GM12878 (cell line): ENCODE results near the gene ABHD8. TPM values are rescaled to one million over a fixed set of nuclear protein-coding genes. Genes with fewer than 3 reads are reported as not detected.

Source experiments
- ATAC-seq: fragments of 200-7000 bp; cut with Tn5 transposase; 3 replicates; pipeline ENCODE4 v1.9.1; 2020; ENCODE audit warnings: mild to moderate bottlenecking, moderate library complexity
- BruUV-seq: library from RNA; stranded (reverse); fragments of 400-500 nt; replicated peaks from 2 replicates; lab custom pipeline; 2021; lab: Mats Ljungman, UMichigan
- CTCF ChIA-PET: fragments of 300-600 bp; sonication (Branson Sonifier 250); formaldehyde crosslinking; extraction: SDS; loops from one replicate; lab custom pipeline; 2021; ENCODE audit warnings: inconsistent platforms; lab: Yijun Ruan, JAX
- POLR2A ChIA-PET: fragments of 350-600 bp; formaldehyde crosslinking; extraction: SDS; loops from one replicate; lab custom pipeline; 2021; ENCODE audit warnings: inconsistent platforms; lab: Charles Lee
- RAD21 ChIA-PET: fragments of 300-600 bp; sonication (Branson Sonifier 250); formaldehyde crosslinking; loops from one replicate; lab custom pipeline; 2023; ENCODE audit warnings: antibody characterized with exemption; ENCODE audit not compliant: unreplicated experiment; lab: Charles Lee
- SMC1A ChIA-PET: fragments of 300-600 bp; sonication (Branson Sonifier 250); formaldehyde crosslinking; loops from one replicate; lab custom pipeline; 2023; ENCODE audit not compliant: unreplicated experiment, uncharacterized antibody; lab: Charles Lee
- DNase-seq: peaks from one replicate; pipeline ENCODE4 v3.0.0-alpha.2; 2011; ENCODE audit warnings: low read depth, low spot score
- FAIRE-seq: peaks from 3 replicates; lab custom pipeline; 2011; peaks lifted over from hg19 to GRCh38; lab: Jason Lieb, UNC
- H2AFZ ChIP-seq: 2 replicates; pipeline ENCODE4 v1.6.0; 2011; ENCODE audit warnings: low read depth, low read length, control low read depth; ENCODE audit not compliant: control insufficient read depth
- H3K27ac ChIP-seq: 2 replicates; pipeline ENCODE4 v1.5.1; 2011; ENCODE audit warnings: control low read depth; ENCODE audit not compliant: control insufficient read depth, insufficient read depth
- H3K27me3 ChIP-seq, 2 experiments: replicated peaks in 1 of 2; 2 replicates each; pipeline versions ENCODE4 v1.6.0 to v1.6.1; 2011; ENCODE audit warnings: low read length in 1 of 2; ENCODE audit not compliant: control insufficient read depth in 2 of 2, insufficient read depth in 2 of 2
- H3K36me3 ChIP-seq, 2 experiments: 2 replicates each; pipeline ENCODE4 v1.5.1; 2011; ENCODE audit warnings: low read length in 1 of 2; ENCODE audit not compliant: control insufficient read depth in 2 of 2, insufficient read depth in 2 of 2
- H3K4me1 ChIP-seq: 2 replicates; pipeline ENCODE4 v1.6.1; 2011; ENCODE audit warnings: mild to moderate bottlenecking, low read length, moderate library complexity, mixed read lengths; ENCODE audit not compliant: control insufficient read depth, insufficient read depth
- H3K4me2 ChIP-seq: 2 replicates; pipeline ENCODE4 v1.6.0; 2011; ENCODE audit warnings: control low read depth; ENCODE audit not compliant: control insufficient read depth, insufficient read depth
- H3K4me3 ChIP-seq: fragments of 200-600 bp; sonication (generic); 2 replicates; pipeline ENCODE4 v1.5.1; 2016
- H3K79me2 ChIP-seq: 2 replicates; pipeline ENCODE4 v1.6.0; 2011; ENCODE audit warnings: low read length; ENCODE audit not compliant: control insufficient read depth, insufficient read depth
- H3K9ac ChIP-seq: 2 replicates; pipeline ENCODE4 v1.8.0; 2011; ENCODE audit warnings: low read length, control low read depth, mixed read lengths; ENCODE audit not compliant: control insufficient read depth, insufficient read depth
- H3K9me3 ChIP-seq: replicated peaks from 3 replicates; pipeline ENCODE4 v1.5.1; 2011; ENCODE audit warnings: mild to moderate bottlenecking, low read length; ENCODE audit not compliant: control insufficient read depth, insufficient read depth
- H4K20me1 ChIP-seq: 2 replicates; pipeline ENCODE4 v1.6.0; 2011; ENCODE audit not compliant: control insufficient read depth, insufficient read depth
- DPF2 ChIP-seq: fragments of 450-650 bp; IDR thresholded peaks from 2 replicates; pipeline ENCODE4 v1.6.1; 2017; ENCODE audit warnings: mild to moderate bottlenecking
- ELK1 ChIP-seq: IDR thresholded peaks from 2 replicates; pipeline ENCODE4 v1.6.1; 2012; ENCODE audit warnings: low read depth, low read length, improper control_type of control experiment
- IKZF1 ChIP-seq: fragments of 450-650 bp; conservative IDR thresholded peaks from 2 replicates; pipeline ENCODE4 v1.6.1; 2017; ENCODE audit warnings: antibody characterized with exemption, mild to moderate bottlenecking
- MLLT1 ChIP-seq: fragments of 450-650 bp; IDR thresholded peaks from 2 replicates; pipeline ENCODE4 v1.6.1; 2016; ENCODE audit warnings: mild to moderate bottlenecking
- WGBS: methylation state at CpG from one replicate; pipeline ENCODE4 v1.1.6; 2016; ENCODE audit warnings: low lambda C conversion rate; ENCODE audit not compliant: insufficient replicate concordance, insufficient coverage; ENCODE audit errors: missing lambda C conversion rate; 5-methylcytosine and 5-hydroxymethylcytosine counted together
- in situ Hi-C: fragments of 300-500 bp; cut with MboI; formaldehyde crosslinking; loops from 9 replicates; pipeline ENCODE4 v1.14.3; 2018; ENCODE audit warnings: mixed read lengths
- intact Hi-C: fragments of 100-400 bp; cut with micrococcal nuclease; formaldehyde crosslinking; loops from one replicate; pipeline ENCODE4 v1.14.2; 2022; ENCODE audit not compliant: unreplicated experiment
- polyA plus RNA-seq, 11 experiments: library from polyadenylated mRNA; depleted of rRNA in 4 of 11; unstranded in 6 of 11; stranded (reverse) in 5 of 11; fragments of >200 nt; fragmentation: Nextera tagmentation in 4 of 11; fragmentation: Illumina TruSeq in 1 of 11; extraction: Ambion mirVana in 4 of 11; extraction: Trizol in 1 of 11; gene quantifications; 1 replicate in 1 of 11; 2 replicates in 10 of 11; pipeline versions ENCODE4 v1.2.1 to v1.2.3, GENCODE V29; 2011 to 2016; ENCODE audit warnings: inconsistent platforms in 2 of 11, missing spikeins in 2 of 11, low read depth in 1 of 11
- total RNA-seq, 4 experiments: library from RNA; depleted of rRNA in 3 of 4; stranded (reverse); fragments of >200 nt in 3 of 4; fragmentation: Illumina TruSeq in 1 of 4; extraction: Trizol in 1 of 4; gene quantifications; 2 replicates each; pipeline versions ENCODE4 v1.2.1 to v1.2.3, GENCODE V29; 2013 to 2021

Gene ABHD8
- total and polyA plus RNA-seq, 10 of the 15 experiments (the other 5 are each of a cell fraction or from before 2014, with no cell fraction given): 0.03 to 12.5 (median 6.0) TPM

GRCh38 chr19:17243830-17244617, 59.2 kb downstream of the ABHD8 start:
- H3K4me2 ChIP-seq: peak overlapping the region; percentile 77
- no peak overlapping the region for H3K9ac ChIP-seq
- TF ChIP-seq MLLT1: 0 out of 2 replicates have a peak, but pooled peaks have one; percentile 18
- no peak for TF ChIP-seq DPF2
- TF ChIP-seq ELK1: no peak
- TF ChIP-seq IKZF1: peak; percentile 22; the same call in 1 of the 2 replicates
- TF ChIP-seq, all 136 proteins: peak for 2
- no TSS peak for BruUV-seq
- Histone ChIP-seq H3K4me1 (peaks cover 14% of the 10 kb centered on the region), H2AFZ (no peak overlapping the region), H3K4me3 (peak overlapping the region; percentile 70), H3K36me3 (peaks cover 0 to 2% of the 10 kb centered on the region in 2 experiments; a peak in 1 of 4 replicates), H3K9me3 (no peaks in the 10 kb centered on the region), H3K27me3 (no peaks in the 10 kb centered on the region), H3K27ac (no peak overlapping the region), H3K79me2 (peaks cover 7% of the 10 kb centered on the region), H4K20me1 (no peaks in the 10 kb centered on the region)
- in situ Hi-C loops: no loop called here
- WGBS: 13% methylated on average over 45 of the region's 52 CpGs
- POLR2A ChIA-PET: interaction anchor here (0.5 to 1.2 kb wide), 3 partner anchors 9 to 46 kb away, joined by 3 to 4 read pairs (median 4); partner anchors contain the start of gene BABAM1
- FAIRE-seq (no peak), ATAC-seq (no peak), DNase-seq (no peak)
- SMC1A ChIA-PET: interaction anchor here (0.9 to 2.0 kb wide), 2 partner anchors 29 to 163 kb away, joined by 3 to 6 read pairs; partner anchors contain the start of gene USE1
- CTCF ChIA-PET: interaction anchor here (0.9 to 1.8 kb wide), 3 partner anchors 9 to 177 kb away, joined by 3 to 6 read pairs (median 4); partner anchors contain the start of gene BABAM1
- intact Hi-C loops: no loop called here
- RAD21 ChIA-PET: interaction anchor here (1.1 kb wide), 1 partner anchor 16 kb away, joined by 4 read pairs; no protein-coding TSS in a partner anchor
